GM23338 (cell line): ENCODE measurements around the gene MCU. TPM values are rescaled to one million over a fixed set of nuclear protein-coding genes. Genes with fewer than 3 reads are reported as not detected.

Source experiments
- ATAC-seq: fragments of 200-7000 bp; cut with Tn5 transposase; 3 replicates; pipeline ENCODE4 v1.9.1; 2020
- DNase-seq: peaks from one replicate; pipeline ENCODE4 v3.0.0-alpha.2; 2015; ENCODE audit warnings: low spot score
- H2AFZ ChIP-seq: fragments of 200-600 bp; sonication (generic); 2 replicates; pipeline ENCODE4 v1.8.0; 2016; ENCODE audit warnings: antibody characterized with exemption, mild to moderate bottlenecking, moderate library complexity
- H3F3A ChIP-seq: fragments of 200-600 bp; sonication (generic); replicated peaks from 2 replicates; pipeline ENCODE4 v1.8.0; 2017; ENCODE audit warnings: antibody characterized with exemption, mixed run types, low read depth
- H3K27ac ChIP-seq: fragments of 200-600 bp; sonication (generic); 2 replicates; pipeline ENCODE4 v1.6.1; 2016; ENCODE audit warnings: low read depth
- H3K27me3 ChIP-seq: fragments of 200-600 bp; sonication (generic); 2 replicates; pipeline ENCODE4 v1.8.0; 2016; ENCODE audit warnings: mild to moderate bottlenecking, mixed run types, moderate library complexity; ENCODE audit not compliant: insufficient read depth
- H3K36me3 ChIP-seq: fragments of 200-600 bp; sonication (generic); 2 replicates; pipeline ENCODE4 v1.8.0; 2016; ENCODE audit warnings: mild to moderate bottlenecking; ENCODE audit not compliant: insufficient read depth
- H3K4me1 ChIP-seq: fragments of 200-600 bp; sonication (generic); 2 replicates; pipeline ENCODE4 v1.8.0; 2016; ENCODE audit warnings: mild to moderate bottlenecking, moderate library complexity; ENCODE audit not compliant: insufficient read depth
- H3K4me2 ChIP-seq: fragments of 200-600 bp; sonication (generic); 2 replicates; pipeline ENCODE4 v1.7.1; 2017; ENCODE audit warnings: mixed run types
- H3K4me3 ChIP-seq: fragments of 200-600 bp; sonication (generic); 2 replicates; pipeline ENCODE4 v1.6.1; 2016; ENCODE audit warnings: mixed run types
- H3K79me2 ChIP-seq: fragments of 200-600 bp; sonication (generic); replicated peaks from 2 replicates; pipeline ENCODE4 v1.8.0; 2017; ENCODE audit warnings: mild to moderate bottlenecking; ENCODE audit not compliant: insufficient read depth
- H3K9me2 ChIP-seq: fragments of 200-600 bp; sonication (generic); 2 replicates; pipeline ENCODE4 v1.8.0; 2017; ENCODE audit not compliant: insufficient read depth
- H4K20me1 ChIP-seq: fragments of 200-600 bp; sonication (generic); replicated peaks from 2 replicates; pipeline ENCODE4 v1.8.0; 2017; ENCODE audit warnings: mild to moderate bottlenecking; ENCODE audit not compliant: insufficient read depth
- H3K27ac Mint-ChIP-seq: 2 replicates; pipeline ENCODE4 v1.8.0; 2020; ENCODE audit warnings: inconsistent platforms, mild to moderate bottlenecking, moderate library complexity, mixed read lengths
- H3K27me3 Mint-ChIP-seq: 3 replicates; pipeline ENCODE4 v1.8.0; 2022; ENCODE audit warnings: low read depth, mild to moderate bottlenecking, moderate library complexity, mixed read lengths, inconsistent platforms; ENCODE audit not compliant: insufficient read depth, poor library complexity
- H3K36me3 Mint-ChIP-seq: 3 replicates; pipeline ENCODE4 v1.8.0; 2021; ENCODE audit warnings: low read depth, mild to moderate bottlenecking, inconsistent platforms, moderate library complexity, mixed read lengths
- H3K4me1 Mint-ChIP-seq: 3 replicates; pipeline ENCODE4 v1.8.0; 2020; ENCODE audit warnings: mild to moderate bottlenecking, inconsistent platforms, mixed read lengths
- H3K4me3 Mint-ChIP-seq: 3 replicates; pipeline ENCODE4 v1.8.0; 2021; ENCODE audit warnings: moderate library complexity, mild to moderate bottlenecking, inconsistent platforms, mixed read lengths
- H3K9me3 Mint-ChIP-seq: 3 replicates; pipeline ENCODE4 v1.8.0; 2020; ENCODE audit warnings: moderate library complexity, mild to moderate bottlenecking, inconsistent platforms, mixed read lengths
- CREB1 ChIP-seq: fragments of 250-450 bp; sonication (Bioruptor Pico); IDR thresholded peaks from 2 replicates; pipeline ENCODE4 v1.5.0; 2020; ENCODE audit warnings: low read depth, mild to moderate bottlenecking, moderate library complexity
- CTCF ChIP-seq, 2 experiments: fragments of 200-600 bp in 1 of 2; sonication (generic) in 1 of 2; conservative IDR thresholded peaks; 2 replicates each; pipeline versions ENCODE4 v1.5.1 to v1.6.1; 2016 to 2017; ENCODE audit warnings: antibody characterized with exemption in 2 of 2, low read depth in 2 of 2, mild to moderate bottlenecking in 2 of 2, moderate library complexity in 1 of 2
- EZH2 ChIP-seq: fragments of 200-600 bp; sonication (generic); IDR thresholded peaks from one replicate; pipeline ENCODE4 v1.8.0; 2017; ENCODE audit warnings: antibody characterized with exemption, mild to moderate bottlenecking, low read depth; ENCODE audit not compliant: unreplicated experiment
- EZH2phosphoT487 ChIP-seq: fragments of 200-600 bp; sonication (generic); IDR thresholded peaks from one replicate; pipeline ENCODE4 v1.8.1; 2018; ENCODE audit warnings: antibody characterized with exemption; ENCODE audit not compliant: unreplicated experiment
- JUNB ChIP-seq: IDR thresholded peaks from one replicate; pipeline ENCODE4 v1.6.1; 2016; ENCODE audit warnings: antibody characterized with exemption; ENCODE audit not compliant: unreplicated experiment
- NANOG ChIP-seq: IDR thresholded peaks from 2 replicates; pipeline ENCODE4 v1.6.1; 2016; ENCODE audit warnings: antibody characterized with exemption, borderline replicate concordance
- POLR2AphosphoS5 ChIP-seq: IDR thresholded peaks from 2 replicates; pipeline ENCODE4 v1.6.1; 2016; ENCODE audit warnings: antibody characterized with exemption, low read depth
- REST ChIP-seq: IDR thresholded peaks from one replicate; pipeline ENCODE4 v1.6.1; 2018; ENCODE audit warnings: antibody characterized with exemption; ENCODE audit not compliant: unreplicated experiment
- STAT1 ChIP-seq: IDR thresholded peaks from one replicate; pipeline ENCODE4 v1.6.1; 2016; ENCODE audit warnings: antibody characterized with exemption; ENCODE audit not compliant: unreplicated experiment
- ZNF114 ChIP-seq: fragments of 250-450 bp; sonication (Bioruptor Pico); IDR thresholded peaks from 2 replicates; pipeline ENCODE4 v1.5.0; 2020; ENCODE audit warnings: mild to moderate bottlenecking, moderate library complexity
- ZNF331 ChIP-seq: fragments of 250-450 bp; sonication (Bioruptor Pico); IDR thresholded peaks from 2 replicates; pipeline ENCODE4 v1.5.0; 2020; ENCODE audit warnings: low read depth, mild to moderate bottlenecking, moderate library complexity
- ZNF462 ChIP-seq: fragments of 250-450 bp; sonication (Bioruptor Pico); IDR thresholded peaks from 2 replicates; pipeline ENCODE4 v1.5.0; 2020; ENCODE audit warnings: mild to moderate bottlenecking, moderate library complexity
- polyA plus RNA-seq: library from polyadenylated mRNA; unstranded; fragments of >200 nt; fragmentation: Nextera tagmentation; extraction: Ambion mirVana; gene quantifications from 2 replicates; pipeline ENCODE4 v1.2.1, GENCODE V29; 2016
- total RNA-seq: library from RNA; depleted of rRNA; stranded (reverse); fragments of >200 nt; shearing (Covaris generic); gene quantifications from 2 replicates; pipeline ENCODE4 v1.2.3, GENCODE V29; 2014
- TF ChIP-seq, protein P1 (sequence below): IDR thresholded peaks from 2 replicates; pipeline ENCODE4 v1.6.1; 2016; ENCODE audit warnings: antibody characterized with exemption

The MCU gene
- total and polyA plus RNA-seq, 2 experiments from 2014 or later, result 41.8 to 68.2 TPM

- Histone ChIP-seq H2AFZ (no peak overlapping the region), H3K9me2 (no peaks in the 10 kb centered on the region), H4K20me1 (no peaks in the 10 kb centered on the region), H3K4me2 (no peak overlapping the region), H3K27me3 (no peaks in the 10 kb centered on the region), H3K4me3 (no peak overlapping the region), H3K79me2 (peaks cover 21% of the 10 kb centered on the region; the same call in 1 of the 2 replicates), H3K27ac (no peak overlapping the region), H3K4me1 (peaks cover 20% of the 10 kb centered on the region; the same call in 1 of the 2 replicates), H3F3A (no peaks in the 10 kb centered on the region), H3K36me3 (no peaks in the 10 kb centered on the region)
- DNase-seq (no peak), ATAC-seq (no peak)
- Mint-ChIP-seq H3K27ac (0 out of 2 replicates have a peak overlapping the region, but pooled peaks have one; percentile 6), H3K27me3 (no peaks in the 10 kb centered on the region), H3K36me3 (no peaks in the 10 kb centered on the region), H3K4me3 (no peak overlapping the region), H3K9me3 (no peaks in the 10 kb centered on the region), H3K4me1 (peaks cover 19% of the 10 kb centered on the region; the same call in 2 of the 3 replicates)
- TF ChIP-seq JUNB, result no peak
- TF ChIP-seq NANOG, result no peak
- TF ChIP-seq ZNF462, result no peak
- TF ChIP-seq, protein P1, sequence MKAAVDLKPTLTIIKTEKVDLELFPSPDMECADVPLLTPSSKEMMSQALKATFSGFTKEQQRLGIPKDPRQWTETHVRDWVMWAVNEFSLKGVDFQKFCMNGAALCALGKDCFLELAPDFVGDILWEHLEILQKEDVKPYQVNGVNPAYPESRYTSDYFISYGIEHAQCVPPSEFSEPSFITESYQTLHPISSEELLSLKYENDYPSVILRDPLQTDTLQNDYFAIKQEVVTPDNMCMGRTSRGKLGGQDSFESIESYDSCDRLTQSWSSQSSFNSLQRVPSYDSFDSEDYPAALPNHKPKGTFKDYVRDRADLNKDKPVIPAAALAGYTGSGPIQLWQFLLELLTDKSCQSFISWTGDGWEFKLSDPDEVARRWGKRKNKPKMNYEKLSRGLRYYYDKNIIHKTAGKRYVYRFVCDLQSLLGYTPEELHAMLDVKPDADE, result no peak
- TF ChIP-seq EZH2, result no peak
- no peak for TF ChIP-seq CTCF (conservative IDR thresholded peaks at IDR 0.05; ENCODE audit: low read depth in 2 of 2)
- no peak for TF ChIP-seq CREB1 (CRISPR knock-in tag)
- TF ChIP-seq POLR2AphosphoS5, result no peak
- no peak for TF ChIP-seq ZNF114 (CRISPR knock-in tag)
- no peak for TF ChIP-seq ZNF331 (CRISPR knock-in tag)
- no peak for TF ChIP-seq REST
- TF ChIP-seq EZH2phosphoT487, result no peak
- TF ChIP-seq STAT1, result no peak
Measured at GRCh38 chr10:72832701-72833100, 140.8 kb downstream of the MCU start.
